GM12872 (cell line): ENCODE data around the gene SLC35E2B.

Experiments
- CTCF ChIP-seq: IDR thresholded peaks from 3 replicates; pipeline ENCODE4 v1.5.1; 2011; ENCODE audit warnings: low read depth, mild to moderate bottlenecking, low read length, moderate library complexity; ENCODE audit not compliant: insufficient read depth

The SLC35E2B gene

GRCh38 chr1:1664941-1665814 lies 27.4 kb downstream of the SLC35E2B start:
- TF ChIP-seq CTCF = no peak

- peak; percentile 35; the same call in 2 of the 3 replicates for TF ChIP-seq CTCF
Measured at GRCh38 chr1:1658583-1659549, 33.7 kb downstream of the SLC35E2B start, which contains the start of gene CDK11B. Gene CDK11B, minus strand, starts transcription at chr1:1659004. Its CDS starts 1,519 bp downstream, at chr1:1657485.

GRCh38 chr1:1631782-1632420 lies 60.7 kb downstream of the SLC35E2B start, which contains the start of gene MMP23B:
Gene MMP23B, plus strand, starts transcription at chr1:1632173. Its CDS starts 46 bp downstream, at chr1:1632219.
- TF ChIP-seq CTCF = no peak

- no peak for TF ChIP-seq CTCF
Measured at GRCh38 chr1:1630965-1631781, 61.4 kb downstream of the SLC35E2B start.

GRCh38 chr1:1630191-1630964 lies 62.2 kb downstream of the SLC35E2B start:
- TF ChIP-seq CTCF = no peak
